Measurements from ENCODE around the gene PTPRJ. TPM values are rescaled to one million over a fixed set of nuclear protein-coding genes. Genes with fewer than 3 reads are reported as not detected.
"Not testable (repeated sequence)": the region's sequence is repeated elsewhere in the genome, so short reads cannot be mapped to it uniquely, and the experiment has no call there.

The PTPRJ gene
- 100 to 1,000 TPM in 4 of 7 donors, 10 to 100 TPM in 3; 63.7 to 135 (median 100) TPM for total RNA-seq
- 10 to 100 TPM in 1 of 3 donors, 1 to 10 TPM in 2; 6.4 to 11.6 (median 10.0) TPM for polyA plus RNA-seq
- long read RNA-seq, donor 1, result 0 reads
- long read RNA-seq, donor 2, result 0 reads

DNA sequence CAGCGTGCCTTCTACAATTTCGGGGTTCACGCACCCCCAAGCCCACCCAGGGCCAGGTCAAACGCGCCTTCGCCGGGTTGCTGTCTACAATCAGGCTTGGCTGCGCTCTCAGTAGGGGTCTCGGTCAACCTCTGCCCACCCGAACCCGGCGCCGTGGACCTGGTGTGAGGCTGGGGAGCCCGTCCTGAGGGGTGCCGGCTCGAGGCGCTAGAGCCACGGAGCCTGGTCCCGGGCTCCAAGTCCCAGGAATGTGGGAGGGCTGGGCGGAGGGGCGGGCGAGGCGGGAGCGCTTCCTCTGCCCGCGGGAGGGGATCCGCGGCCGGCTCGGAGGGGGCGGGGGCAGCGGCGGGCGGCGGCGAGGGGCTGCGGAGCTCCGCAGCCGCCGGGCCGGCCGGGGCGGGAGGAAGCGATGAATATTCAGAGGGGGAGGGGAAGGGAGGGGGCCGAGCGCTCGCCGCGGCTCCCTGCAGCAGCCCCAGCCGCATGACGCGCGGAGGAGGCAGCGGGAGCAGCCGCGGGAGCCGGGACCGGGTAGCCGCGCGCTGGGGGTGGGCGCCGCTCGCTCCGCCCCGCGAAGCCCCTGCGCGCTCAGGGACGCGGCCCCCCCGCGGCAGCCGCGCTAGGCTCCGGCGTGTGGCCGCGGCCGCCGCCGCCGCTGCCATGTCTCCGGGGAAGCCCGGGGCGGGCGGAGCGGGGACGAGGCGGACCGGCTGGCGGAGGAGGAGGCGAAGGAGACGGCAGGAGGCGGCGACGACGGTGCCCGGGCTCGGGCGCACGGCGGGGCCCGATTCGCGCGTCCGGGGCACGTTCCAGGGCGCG lies at the start of gene PTPRJ:
Gene PTPRJ, plus strand, starts transcription at position 472 of the 819 bp plus-strand sequence. CDS start 354 bp downstream, outside the sequence.
- peak; percentile 93 for DNase-seq
- H3K9me3 ChIP-seq, result no peaks in the 10 kb centered on the region
- WGBS, 5 donors, result 1 to 10% (median 2%) methylated on average over 30 to 111 of the region's 111 CpGs
- intact Hi-C loops (cut with DNase I; ENCODE audit: low total_unique reads), result no loop called here
- H3K4me1 ChIP-seq, result peaks cover 22 to 79% (median 42%) of the 10 kb centered on the region in 6 donors
- H3K27ac ChIP-seq, result peak within 1 kb of the TSS; percentile 80 to 95 (median 91)
- H3K36me3 ChIP-seq, result peaks cover 0 to 11% (median 0%) of the 10 kb centered on the region in 6 donors
- H3K4me3 ChIP-seq, result peak within 1 kb of the TSS; percentile 79 to 96 (median 84)
- H3K27me3 ChIP-seq (replicated peaks in 1 of 7), result no peaks in the 10 kb centered on the region
- TF ChIP-seq POLR2AphosphoS5 (IDR thresholded peaks at IDR 0.05), result peak; percentile 29 to 75 (median 68)
- no peak for TF ChIP-seq POLR2A (IDR thresholded peaks at IDR 0.05)
- TF ChIP-seq CTCF (IDR thresholded peaks at IDR 0.05 in 8 of 11, conservative IDR thresholded peaks at IDR 0.05 in 3 of 11), result no peak

- DNase-seq, result no peak
- no peaks in the 10 kb centered on the region for H3K27me3 ChIP-seq (replicated peaks in 1 of 7)
- no peak for TF ChIP-seq CTCF (IDR thresholded peaks at IDR 0.05 in 8 of 11, conservative IDR thresholded peaks at IDR 0.05 in 3 of 11)
- TF ChIP-seq POLR2A (IDR thresholded peaks at IDR 0.05), result no peak
- no peak for TF ChIP-seq POLR2AphosphoS5 (IDR thresholded peaks at IDR 0.05)
- H3K27ac ChIP-seq, result no peak overlapping the region
- H3K36me3 ChIP-seq, result no peaks in the 10 kb centered on the region
- no peak overlapping the region for H3K4me3 ChIP-seq
- peaks cover 6 to 57% (median 29%) of the 10 kb centered on the region in 6 donors for H3K4me1 ChIP-seq
- no peaks in the 10 kb centered on the region for H3K9me3 ChIP-seq
- intact Hi-C loops (cut with DNase I; ENCODE audit: low total_unique reads), result no loop called here
These were observed 47.8 kb upstream of the PTPRJ start for GRCh38 chr11:47932544-47932943.

- Histone ChIP-seq H3K27ac (peak overlapping the region in 1 of 8 donors; percentile 35), H3K4me1 (peaks cover 13 to 57% (median 30%) of the 10 kb centered on the region in 6 donors)
- H3K27me3 ChIP-seq (replicated peaks in 1 of 7); H3K9me3 ChIP-seq; H3K4me3 ChIP-seq; intact Hi-C loops (cut with DNase I; ENCODE audit: low total_unique reads); H3K36me3 ChIP-seq: not testable (repeated sequence)
- 79 to 84% (median 80%) methylated on average over 12 of the region's 12 CpGs for WGBS, 5 donors
- DNase-seq, result peak; percentile 64
These were observed 46.6 kb upstream of the PTPRJ start for GRCh38 chr11:47933797-47934196.

GRCh38 chr11:47938791-47939560 lies 41.4 kb upstream of the PTPRJ start:
- peak overlapping the region in 4 of 8 donors; percentile 64 to 79 (median 66) for H3K27ac ChIP-seq
- H3K27me3 ChIP-seq (replicated peaks in 1 of 7), result no peaks in the 10 kb centered on the region
- H3K4me1 ChIP-seq, result peaks cover 12 to 80% (median 48%) of the 10 kb centered on the region in 6 donors
- TF ChIP-seq POLR2AphosphoS5 (IDR thresholded peaks at IDR 0.05) (no peak), CTCF (IDR thresholded peaks at IDR 0.05 in 8 of 11, conservative IDR thresholded peaks at IDR 0.05 in 3 of 11) (no peak), POLR2A (IDR thresholded peaks at IDR 0.05) (no peak)
- 81 to 91% (median 83%) methylated on average over 7 of the region's 7 CpGs for WGBS, 5 donors
- intact Hi-C loops (cut with DNase I; ENCODE audit: low total_unique reads), result loop anchor here (5.0 kb wide), 1 partner anchor 173 kb away; no protein-coding TSS in a partner anchor
- no peak overlapping the region for H3K4me3 ChIP-seq
- H3K9me3 ChIP-seq, result no peaks in the 10 kb centered on the region
- no peaks in the 10 kb centered on the region for H3K36me3 ChIP-seq
- no peak for DNase-seq
